ENCODE data around the gene PARS2. TPM values are rescaled to one million over a fixed set of nuclear protein-coding genes. Genes with fewer than 3 reads are reported as not detected.
"Not testable (repeated sequence)": the region's sequence is repeated elsewhere in the genome, so short reads cannot be mapped to it uniquely, and the experiment has no call there.

Gene PARS2
- total RNA-seq, 4 donors from 2014 or later = 3.3 to 11.4 (median 5.4) TPM

GRCh38 chr1:54781023-54781723 lies 16.9 kb upstream of the PARS2 start:
- Histone ChIP-seq H3K27me3 (peaks cover 0 to 45% of the 10 kb centered on the region in 2 donors), H3K27ac (no peak overlapping the region), H3K4me3 (no peak overlapping the region), H3K36me3 (no peaks in the 10 kb centered on the region), H3K4me1 (peaks cover 0 to 9% (median 0%) of the 10 kb centered on the region in 4 donors), H3K9me3 (no peaks in the 10 kb centered on the region)
- DNase-seq (ENCODE audit: low spot score in 2 of 2) = no peak
- no peak for TF ChIP-seq EP300 (IDR thresholded peaks at IDR 0.05)
- no peak for TF ChIP-seq CTCF (IDR thresholded peaks at IDR 0.05)
- TF ChIP-seq POLR2A (IDR thresholded peaks at IDR 0.05) = no peak
- 17 to 20% methylated on average over 52 to 57 of the region's 74 CpGs for WGBS, 2 donors

GRCh38 chr1:54777431-54777830 lies 13.1 kb upstream of the PARS2 start:
- no peak overlapping the region for H3K27ac ChIP-seq
- no peak overlapping the region for H3K4me3 ChIP-seq
- TF ChIP-seq POLR2A (IDR thresholded peaks at IDR 0.05) (no peak), CTCF (IDR thresholded peaks at IDR 0.05) (no peak), EP300 (IDR thresholded peaks at IDR 0.05) (no peak)
- no peaks in the 10 kb centered on the region for H3K36me3 ChIP-seq
- H3K27me3 ChIP-seq = peaks cover 0 to 43% of the 10 kb centered on the region in 2 donors
- DNase-seq (ENCODE audit: low spot score in 2 of 2) = no peak
- WGBS, 2 donors = 58 to 67% methylated on average over 4 of the region's 4 CpGs
- H3K9me3 ChIP-seq = no peaks in the 10 kb centered on the region
- H3K4me1 ChIP-seq = peaks cover 0 to 9% (median 0%) of the 10 kb centered on the region in 4 donors

- H3K4me1 ChIP-seq = peaks cover 0 to 9% (median 0%) of the 10 kb centered on the region in 4 donors
- TF ChIP-seq EP300 (IDR thresholded peaks at IDR 0.05) = no peak
- TF ChIP-seq CTCF (IDR thresholded peaks at IDR 0.05) = no peak
- TF ChIP-seq POLR2A (IDR thresholded peaks at IDR 0.05) = no peak
- no peak for DNase-seq (ENCODE audit: low spot score in 2 of 2)
- no peak overlapping the region for H3K4me3 ChIP-seq
- WGBS, 2 donors = 65 to 76% methylated on average over 4 of the region's 4 CpGs
- H3K27me3 ChIP-seq = peaks cover 0 to 39% of the 10 kb centered on the region in 2 donors
- no peaks in the 10 kb centered on the region for H3K36me3 ChIP-seq
- no peaks in the 10 kb centered on the region for H3K9me3 ChIP-seq
- H3K27ac ChIP-seq = no peak overlapping the region
Observed at GRCh38 chr1:54777011-54777410, 12.7 kb upstream of the PARS2 start.

GRCh38 chr1:54775828-54776721 lies 11.8 kb upstream of the PARS2 start:
- not testable (repeated sequence) for DNase-seq (ENCODE audit: low spot score in 2 of 2); H3K27ac ChIP-seq; H3K36me3 ChIP-seq; H3K9me3 ChIP-seq; H3K4me3 ChIP-seq; H3K4me1 ChIP-seq
- H3K27me3 ChIP-seq = peaks cover 0 to 31% of the 10 kb centered on the region in 2 donors
- WGBS, 2 donors = 60 to 64% methylated on average over 16 of the region's 16 CpGs

GRCh38 chr1:54774820-54775498 lies 10.6 kb upstream of the PARS2 start:
- TF ChIP-seq CTCF (IDR thresholded peaks at IDR 0.05) (no peak), EP300 (IDR thresholded peaks at IDR 0.05) (no peak), POLR2A (IDR thresholded peaks at IDR 0.05) (no peak)
- WGBS, 2 donors = 58 to 63% methylated on average over 15 of the region's 15 CpGs

More at GRCh38 chr1:54774820-54775498, 10.6 kb upstream of the PARS2 start:
- Histone ChIP-seq H3K4me1 (no peaks in the 10 kb centered on the region), H3K9me3 (no peaks in the 10 kb centered on the region), H3K4me3 (no peak overlapping the region), H3K27ac (no peak overlapping the region), H3K36me3 (no peaks in the 10 kb centered on the region), H3K27me3 (peaks cover 0 to 22% of the 10 kb centered on the region in 2 donors)
- DNase-seq (ENCODE audit: low spot score in 2 of 2) = no peak

All from tibial nerve (tissue), 4 donors.